Neural progenitor cell (in vitro differentiated cells): ENCODE results near the gene ASXL2.

Experiments used
- CTCF ChIP-seq: fragments of 200-600 bp; sonication (generic); IDR thresholded peaks from 2 replicates; pipeline ENCODE4 v1.5.1; 2017; ENCODE audit warnings: antibody characterized with exemption, mild to moderate bottlenecking
- EZH2 ChIP-seq: fragments of 200-600 bp; sonication (generic); IDR thresholded peaks from 2 replicates; pipeline ENCODE4 v1.6.1; 2017; ENCODE audit warnings: antibody characterized with exemption, mild to moderate bottlenecking, moderate library complexity

- TF ChIP-seq CTCF (no peak), EZH2 (no peak)
Measured at GRCh38 chr2:25725877-25726276, 152.4 kb downstream of the ASXL2 start.
